NCI-H187 (cell line): ENCODE measurements around the gene GLRA1.

Source experiments
- DNase-seq, 2 experiments: peaks; one replicate each; lab custom pipeline; 2025; lab: John Stamatoyannopoulos, UW

Gene GLRA1

DNA sequence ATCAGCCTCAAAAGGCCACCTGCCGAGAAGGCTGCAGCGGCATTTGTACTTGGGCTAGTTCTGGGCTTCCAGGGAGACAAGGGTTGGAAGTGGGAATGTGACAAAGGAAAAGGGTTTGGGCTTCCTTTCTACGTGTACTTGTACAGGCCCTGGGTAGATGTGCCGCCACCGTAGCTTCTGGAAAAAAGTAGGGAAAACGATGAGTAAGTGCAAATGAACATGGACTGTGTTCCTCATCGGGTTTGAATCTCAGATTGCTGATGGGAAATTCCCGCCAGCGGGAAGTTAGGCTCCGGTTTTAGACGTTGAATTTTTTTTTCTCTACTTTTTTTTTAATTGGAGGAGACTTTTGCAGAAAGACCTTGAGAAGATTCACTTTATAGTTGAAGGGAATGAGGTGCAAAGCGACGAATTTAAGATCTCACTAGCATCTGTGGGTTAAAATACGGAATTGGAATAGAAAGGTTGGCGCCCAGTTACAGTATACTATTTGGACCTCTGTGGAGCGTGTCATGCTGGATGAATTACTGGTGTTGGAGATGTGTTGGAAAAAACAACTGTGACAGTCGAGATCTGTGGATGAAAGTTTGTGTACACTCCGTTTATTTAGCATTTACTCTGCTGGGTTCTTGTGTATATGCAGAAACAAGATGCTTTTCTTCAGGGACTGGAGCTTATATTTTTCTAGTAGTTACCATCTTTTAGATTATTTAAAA, 151.6 kb downstream of the GLRA1 start:
- no peak for DNase-seq
